GM12892 (cell line): ENCODE results near the gene ZNF282. TPM values are rescaled to one million over a fixed set of nuclear protein-coding genes. Genes with fewer than 3 reads are reported as not detected.

Experiments used
- DNase-seq: peaks from one replicate; pipeline ENCODE4 v3.0.0; 2011; ENCODE audit not compliant: insufficient read length
- FAIRE-seq: peaks from 2 replicates; lab custom pipeline; 2011; peaks lifted over from hg19 to GRCh38; lab: Jason Lieb, UNC
- POLR2A ChIP-seq: IDR thresholded peaks from 2 replicates; pipeline ENCODE4 v1.6.1; 2011; ENCODE audit warnings: low read depth, low read length, control low read depth
- POLR2AphosphoS5 ChIP-seq: IDR thresholded peaks from 2 replicates; pipeline ENCODE4 v1.6.1; 2011; ENCODE audit warnings: low read depth, low read length, control low read depth
- TAF1 ChIP-seq: IDR thresholded peaks from 2 replicates; pipeline ENCODE4 v1.6.1; 2011; ENCODE audit warnings: low read depth, mild to moderate bottlenecking, control low read depth, low read length, borderline replicate concordance
- polyA plus RNA-seq: library from polyadenylated mRNA; unstranded; fragments of >200 nt; gene quantifications from one replicate; pipeline ENCODE4 v1.2.1, GENCODE V29; 2012; ENCODE audit warnings: missing spikeins, inconsistent platforms; ENCODE audit not compliant: missing spikeins

ZNF282 gene
- 5.3 TPM for polyA plus RNA-seq

GRCh38 chr7:149195180-149196150 is at the start of gene ZNF282:
TSS of gene ZNF282 (plus strand) at chr7:149195546. CDS start at chr7:149195590, 44 bp downstream.
- FAIRE-seq (peak; percentile 63), DNase-seq (peak; percentile 93)
- TF ChIP-seq POLR2A (peak; percentile 75), TAF1 (0 out of 2 replicates have a peak, but pooled peaks have one; percentile 49), POLR2AphosphoS5 (peak; percentile 49; the same call in 1 of the 2 replicates)

GRCh38 chr7:149147072-149147751 is 48.1 kb upstream of the ZNF282 start, which contains the start of gene ZNF398:
TSS of gene ZNF398 (plus strand) at chr7:149147453. CDS start at chr7:149147743, 290 bp downstream.
- DNase-seq, result peak; percentile 83
- TF ChIP-seq POLR2A, result peak; percentile 69; the same call in 1 of the 2 replicates
- peak; percentile 62; the same call in 1 of the 2 replicates for TF ChIP-seq POLR2AphosphoS5
- TF ChIP-seq TAF1, result peak; percentile 61; the same call in 1 of the 2 replicates
- FAIRE-seq, result peak; percentile 89

GRCh38 chr7:149147752-149148653 is 47.3 kb upstream of the ZNF282 start:
- DNase-seq (peak; percentile 59), FAIRE-seq (no peak)
- TF ChIP-seq POLR2A (peak; percentile 48; the same call in 1 of the 2 replicates), TAF1 (no peak), POLR2AphosphoS5 (no peak)

- DNase-seq (no peak), FAIRE-seq (no peak)
- TF ChIP-seq POLR2A, result no peak
- no peak for TF ChIP-seq POLR2AphosphoS5
- no peak for TF ChIP-seq TAF1
Observed at GRCh38 chr7:149150981-149151380, 44.4 kb upstream of the ZNF282 start.

- DNase-seq, result no peak
- TF ChIP-seq POLR2AphosphoS5 (no peak), POLR2A (no peak), TAF1 (no peak)
- FAIRE-seq, result no peak
Observed at GRCh38 chr7:149153346-149153745, 42.0 kb upstream of the ZNF282 start.

- FAIRE-seq (no peak), DNase-seq (no peak)
- no peak for TF ChIP-seq POLR2AphosphoS5
- TF ChIP-seq POLR2A, result no peak
- TF ChIP-seq TAF1, result no peak
Observed at GRCh38 chr7:149154056-149154455, 41.3 kb upstream of the ZNF282 start.

- FAIRE-seq, result no peak
- no peak for DNase-seq
- TF ChIP-seq POLR2AphosphoS5, result no peak
- TF ChIP-seq POLR2A, result no peak
- TF ChIP-seq TAF1, result no peak
Observed at GRCh38 chr7:149156898-149157297, 38.4 kb upstream of the ZNF282 start.

GRCh38 chr7:149161241-149161848 is 34.0 kb upstream of the ZNF282 start:
- TF ChIP-seq POLR2A (no peak), POLR2AphosphoS5 (no peak), TAF1 (no peak)
- DNase-seq, result no peak
- FAIRE-seq, result no peak

GRCh38 chr7:149166142-149166541 is 29.2 kb upstream of the ZNF282 start:
- FAIRE-seq (no peak), DNase-seq (no peak)
- TF ChIP-seq TAF1 (no peak), POLR2A (no peak), POLR2AphosphoS5 (no peak)
